Stimulated activated CD4-positive, alpha-beta T cell treated with anti-CD3 and anti-CD28 coated beads, Interleukin-2, amount 100 ng/mL, for 4 hours (primary cell): Measurements from ENCODE around the gene CALML6.

ENCODE experiments used
- DNase-seq: peaks from one replicate; pipeline ENCODE4 v3.0.0-alpha.2; 2020; ENCODE audit warnings: low read depth

CALML6 gene

DNA sequence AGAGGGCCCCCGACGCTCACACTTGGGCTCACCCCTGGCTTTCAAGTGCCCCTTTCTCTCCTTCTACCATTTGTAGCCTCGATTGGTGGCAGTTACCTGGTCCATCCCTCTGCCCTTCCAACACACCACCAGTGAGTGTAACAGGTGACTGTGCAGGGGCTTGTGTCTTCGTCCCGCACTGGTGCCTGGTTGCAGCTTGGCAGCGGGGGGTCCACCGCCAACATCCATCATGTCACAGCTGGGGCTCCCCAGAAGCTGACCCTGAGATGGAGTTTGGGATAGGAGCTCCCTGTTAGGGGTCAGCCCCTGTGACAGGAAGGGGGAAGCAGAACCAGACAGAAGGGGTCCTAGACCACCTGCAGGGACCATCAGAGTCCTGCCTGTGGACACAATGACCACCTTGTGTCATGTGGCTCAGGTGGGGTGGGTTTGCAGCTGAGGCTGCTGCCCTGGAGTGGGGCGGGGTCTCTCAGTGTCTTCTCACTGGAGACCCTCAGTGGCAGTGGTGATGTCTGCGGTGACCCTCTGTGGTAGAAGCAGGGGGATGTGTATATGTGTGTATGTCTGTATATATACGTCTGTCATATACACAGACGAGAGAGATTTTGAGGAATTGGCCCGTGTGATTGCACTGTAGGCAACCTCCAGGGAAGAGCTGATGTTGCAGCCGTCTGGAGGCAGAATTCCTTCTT is 3.6 kb upstream of the CALML6 start:
- no peak for DNase-seq

DNA sequence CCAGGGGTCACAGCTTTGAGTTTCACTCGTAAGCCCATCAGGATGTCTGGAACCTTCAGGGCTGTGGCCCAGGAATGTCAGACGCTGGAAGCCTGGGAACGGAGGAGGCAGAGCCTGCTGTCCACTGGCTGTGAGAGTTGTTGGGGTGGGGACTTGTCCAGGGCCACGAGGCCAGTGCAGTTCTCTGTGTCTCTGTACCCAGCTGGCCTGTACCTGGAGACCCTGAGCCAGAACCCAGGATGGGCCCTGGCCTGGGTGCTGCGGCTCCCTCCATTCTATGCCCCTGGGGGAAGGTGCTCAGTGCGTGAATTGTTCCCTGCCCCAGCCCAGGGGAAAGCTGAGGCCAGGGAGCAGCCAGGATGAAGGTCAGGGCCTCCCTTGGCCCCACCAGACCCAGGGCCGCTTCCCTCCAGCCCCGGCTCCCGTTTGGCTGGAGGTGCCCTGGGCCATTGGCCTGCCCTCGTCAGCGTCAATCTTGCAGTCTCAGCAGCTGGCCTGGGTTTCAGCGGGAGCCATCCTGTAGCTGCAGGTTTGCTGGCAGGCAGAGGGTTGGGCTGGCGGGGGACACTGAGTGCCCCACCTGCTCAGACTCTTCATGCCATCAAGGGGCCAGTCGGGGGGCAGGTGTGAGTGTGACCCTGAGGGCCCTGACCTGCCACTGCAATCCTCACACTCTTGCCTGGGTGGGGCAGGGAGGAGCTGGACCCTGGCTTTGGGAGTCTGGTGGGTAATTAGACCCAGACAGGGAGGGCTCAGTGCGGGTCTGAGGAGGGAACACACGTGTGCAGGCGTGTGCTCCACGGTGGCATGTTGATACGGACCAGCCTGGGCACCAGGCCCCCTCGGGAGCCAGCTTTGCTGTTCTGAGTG is 724 bp upstream of the CALML6 start:
- no peak for DNase-seq

DNA sequence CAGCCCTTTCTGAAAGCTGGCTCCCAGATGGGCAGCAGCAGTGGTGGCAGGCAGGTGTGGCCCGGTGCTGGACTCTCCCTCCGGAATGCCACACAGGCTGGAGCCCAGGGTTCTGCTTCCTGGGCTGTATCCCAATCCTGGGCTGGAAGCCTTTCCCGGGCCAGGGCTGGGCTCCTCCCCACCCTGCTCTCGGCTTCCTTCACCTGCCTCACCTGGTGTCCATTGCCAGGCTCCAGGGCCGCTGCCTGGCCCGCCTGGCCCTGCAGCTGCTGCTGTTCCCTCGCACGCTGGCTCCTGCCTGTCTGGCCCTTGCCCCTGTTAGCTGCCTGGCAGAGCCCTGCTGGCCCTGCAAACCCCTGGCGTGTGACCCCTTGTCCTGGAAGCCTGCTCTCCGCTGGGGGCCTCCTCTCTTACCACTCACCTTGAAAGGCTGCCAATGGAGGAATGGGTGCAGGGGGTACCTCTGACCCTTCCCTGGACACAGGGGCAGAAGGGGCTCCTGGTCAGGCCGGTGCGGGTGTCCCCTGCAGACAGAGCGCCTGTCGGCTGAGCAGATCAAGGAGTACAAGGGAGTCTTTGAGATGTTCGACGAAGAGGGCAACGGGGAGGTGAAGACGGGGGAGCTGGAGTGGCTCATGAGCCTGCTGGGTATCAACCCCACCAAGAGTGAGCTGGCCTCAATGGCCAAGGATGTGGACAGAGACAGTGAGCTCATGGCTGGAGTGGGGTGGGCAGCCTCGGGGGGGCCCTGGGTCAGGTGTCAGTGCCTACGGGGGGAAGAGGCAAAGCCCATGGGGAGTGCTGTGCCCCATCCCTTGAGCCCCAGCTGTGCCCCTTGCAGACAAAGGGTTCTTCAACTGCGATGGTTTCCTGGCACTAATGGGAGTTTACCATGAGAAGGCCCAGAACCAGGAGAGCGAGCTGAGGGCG is 1.1 kb downstream of the CALML6 start:
- DNase-seq = no peak

DNA sequence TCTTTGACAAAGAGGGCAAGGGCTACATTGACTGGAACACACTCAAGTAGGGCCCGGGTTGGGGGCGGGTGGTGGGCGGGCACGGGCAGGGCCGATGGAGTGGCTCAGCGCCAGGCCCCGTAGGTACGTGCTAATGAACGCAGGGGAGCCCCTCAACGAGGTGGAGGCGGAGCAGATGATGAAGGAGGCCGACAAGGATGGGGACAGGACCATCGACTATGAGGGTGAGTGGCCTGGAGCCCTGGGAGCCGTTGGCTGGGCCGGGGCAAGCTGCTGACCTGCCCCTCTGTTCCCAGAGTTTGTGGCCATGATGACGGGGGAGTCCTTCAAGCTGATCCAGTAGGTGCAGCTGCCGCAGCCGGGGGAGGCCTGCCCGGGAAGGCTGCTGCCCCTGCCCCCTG is 1.8 kb downstream of the CALML6 start:
- no peak for DNase-seq

DNA sequence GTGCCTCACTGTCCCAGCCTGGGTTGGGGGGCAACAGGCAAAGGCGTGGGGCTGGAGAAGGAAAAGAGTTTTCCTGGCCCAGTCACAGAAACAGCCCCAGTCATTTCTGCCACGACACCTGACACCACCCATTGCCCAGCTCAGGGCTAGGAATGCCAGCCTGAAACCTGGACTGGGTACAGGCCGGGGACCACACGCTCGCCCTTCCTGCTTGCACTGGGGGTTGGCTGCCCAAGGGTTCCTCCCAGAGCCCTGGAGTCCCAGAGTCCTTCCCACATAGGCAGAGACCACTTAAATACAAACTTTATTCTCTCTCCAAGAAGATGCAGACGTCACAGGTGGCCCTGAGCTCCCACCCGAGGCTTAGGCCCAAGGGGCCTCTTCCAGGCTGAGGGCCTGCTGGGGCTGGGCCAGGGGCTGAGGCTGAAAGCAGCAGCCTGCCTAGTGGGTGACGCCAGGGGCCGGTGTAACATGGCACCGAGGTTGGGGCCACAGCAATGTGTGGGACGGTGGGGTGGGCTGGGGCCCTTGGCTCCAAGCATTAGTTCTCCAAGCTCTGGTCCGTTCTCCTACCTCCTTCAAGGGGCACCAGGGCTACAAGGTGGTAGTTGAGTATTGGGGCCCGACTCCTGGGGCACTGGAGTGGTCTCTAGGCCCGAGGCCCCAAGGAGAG is 2.4 kb downstream of the CALML6 start:
- DNase-seq = no peak

DNA sequence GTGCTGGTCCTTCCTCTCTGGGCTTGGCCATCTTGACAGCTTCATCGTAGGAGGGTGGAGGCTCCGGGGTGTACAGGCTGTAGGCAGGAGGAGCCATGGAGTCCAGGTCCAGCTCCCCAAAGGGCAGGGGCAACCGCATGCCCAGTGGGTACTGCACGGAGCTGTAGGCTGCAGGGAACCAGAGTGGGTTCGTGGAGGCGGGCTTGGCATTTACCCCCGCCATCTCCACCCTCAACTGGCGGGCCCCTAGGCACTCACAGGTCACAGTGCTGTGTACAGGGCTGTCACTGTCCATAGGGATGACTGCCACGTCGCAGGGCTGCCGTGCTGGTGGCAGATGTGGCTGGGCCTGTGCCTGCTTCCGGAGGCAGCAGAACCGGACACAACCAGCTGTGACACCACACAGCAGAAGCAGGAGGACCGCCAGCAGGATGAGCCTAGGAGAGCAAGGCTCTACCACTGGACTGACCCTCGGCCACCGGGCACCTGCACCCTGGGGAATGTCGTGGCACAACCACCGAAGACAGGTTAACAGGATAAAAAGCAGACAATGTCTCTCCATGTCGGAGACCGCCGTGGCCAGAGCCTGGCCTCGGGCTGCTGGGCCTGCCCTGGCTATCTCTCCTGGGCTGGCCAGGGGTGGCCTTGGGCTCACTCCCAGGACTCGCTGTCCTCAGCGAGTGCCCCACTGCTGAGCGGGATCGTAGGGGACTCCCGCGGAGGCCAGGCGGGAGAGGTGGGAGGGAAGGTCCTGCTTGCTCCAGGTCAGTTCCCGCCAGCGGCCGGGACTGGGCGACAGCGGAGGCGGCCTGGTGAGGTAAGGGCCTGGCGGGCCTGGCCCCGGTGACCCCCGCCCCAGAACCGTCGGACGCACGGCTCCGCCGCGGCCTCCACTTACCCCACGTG is 3.2 kb downstream of the CALML6 start:
- DNase-seq = no peak

DNA sequence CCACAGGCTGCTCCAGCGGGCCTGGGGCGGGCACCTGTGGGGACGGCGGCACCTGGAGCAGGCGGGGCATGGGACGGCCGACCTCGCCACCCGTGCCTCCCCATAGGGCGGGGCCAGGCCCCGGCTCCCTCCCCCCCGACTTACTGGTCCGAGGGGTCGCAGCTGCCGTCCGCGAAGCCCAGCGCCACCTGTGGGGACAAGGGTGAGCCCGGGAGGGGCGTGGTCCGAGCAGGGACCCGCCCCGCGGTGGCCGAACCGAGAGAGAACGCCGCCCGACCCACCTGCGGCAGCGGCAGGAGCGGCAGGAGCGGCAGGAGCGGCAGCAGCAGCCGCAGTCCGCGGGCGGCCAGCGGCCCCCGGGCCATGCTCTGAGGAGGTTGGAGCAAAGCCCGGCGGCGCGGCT is 3.8 kb downstream of the CALML6 start, which contains the start of gene TMEM52:
Gene TMEM52 (minus strand): TSS at position 379 of the 403 bp plus-strand sequence. CDS start 14 bp downstream, at position 365.
- no peak for DNase-seq

DNA sequence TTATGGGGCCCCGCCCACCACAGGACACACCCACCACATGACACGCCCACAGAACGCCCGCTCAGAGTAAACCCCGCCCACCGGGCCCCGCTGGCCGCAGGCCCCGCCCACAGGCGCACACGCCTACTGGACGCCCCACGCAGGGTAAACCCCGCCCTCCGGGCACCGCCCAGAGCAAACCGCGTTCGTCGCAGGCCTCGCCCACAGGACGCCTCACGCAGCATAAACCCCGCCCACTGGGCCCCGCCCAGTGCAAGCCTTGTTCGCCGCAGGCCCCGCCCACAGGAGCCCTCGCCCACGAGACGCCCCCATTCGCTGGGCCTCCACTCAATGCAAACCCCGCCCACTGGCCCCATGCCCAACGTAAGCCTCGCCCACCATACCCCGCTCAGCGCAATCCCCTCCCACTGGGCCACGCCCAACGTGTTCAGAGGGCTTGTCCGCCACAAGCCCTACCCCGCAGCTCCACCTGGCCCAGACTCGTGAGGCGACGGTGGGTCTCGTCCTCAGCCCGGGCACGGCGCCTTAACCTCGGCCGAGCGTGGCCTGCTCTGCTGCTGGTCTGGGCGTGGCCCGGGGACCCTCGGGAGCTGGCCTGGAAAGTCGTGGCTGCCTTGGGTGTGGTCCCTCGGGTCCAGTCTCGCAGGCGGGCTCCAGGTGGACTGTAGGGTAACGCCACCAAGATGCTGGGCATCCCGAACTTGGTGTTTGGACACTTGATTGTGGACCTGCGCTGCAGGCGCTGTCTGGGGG is 4.4 kb downstream of the CALML6 start:
- DNase-seq = peak; percentile 99

DNA sequence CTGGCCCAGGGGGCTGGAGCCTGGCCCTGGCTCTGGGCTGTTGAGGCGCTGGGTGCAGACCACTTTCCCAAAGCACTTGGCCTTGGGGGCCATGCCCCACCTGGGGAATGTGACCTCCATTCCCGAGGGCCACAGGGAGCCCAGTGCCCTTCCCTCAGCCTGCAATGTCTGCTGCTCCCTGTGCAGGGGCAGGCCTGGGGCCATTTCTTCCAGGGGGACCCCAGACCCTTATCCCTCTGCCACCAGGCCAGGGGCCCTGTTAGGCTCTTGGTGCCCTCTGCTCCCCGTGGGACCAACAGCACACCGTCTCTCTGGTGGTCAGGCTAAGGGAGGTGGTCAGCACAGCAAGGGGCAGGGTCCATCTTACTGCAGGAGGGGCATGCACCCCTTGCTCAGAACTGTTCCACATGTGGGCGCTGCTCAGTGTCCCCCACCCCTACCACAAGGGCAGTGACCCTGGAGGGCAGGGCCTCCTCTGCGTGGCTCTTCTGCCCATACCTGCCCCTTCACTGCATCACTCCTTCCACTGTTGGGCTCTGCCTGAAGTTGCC is 5.1 kb downstream of the CALML6 start:
- DNase-seq = no peak

DNA sequence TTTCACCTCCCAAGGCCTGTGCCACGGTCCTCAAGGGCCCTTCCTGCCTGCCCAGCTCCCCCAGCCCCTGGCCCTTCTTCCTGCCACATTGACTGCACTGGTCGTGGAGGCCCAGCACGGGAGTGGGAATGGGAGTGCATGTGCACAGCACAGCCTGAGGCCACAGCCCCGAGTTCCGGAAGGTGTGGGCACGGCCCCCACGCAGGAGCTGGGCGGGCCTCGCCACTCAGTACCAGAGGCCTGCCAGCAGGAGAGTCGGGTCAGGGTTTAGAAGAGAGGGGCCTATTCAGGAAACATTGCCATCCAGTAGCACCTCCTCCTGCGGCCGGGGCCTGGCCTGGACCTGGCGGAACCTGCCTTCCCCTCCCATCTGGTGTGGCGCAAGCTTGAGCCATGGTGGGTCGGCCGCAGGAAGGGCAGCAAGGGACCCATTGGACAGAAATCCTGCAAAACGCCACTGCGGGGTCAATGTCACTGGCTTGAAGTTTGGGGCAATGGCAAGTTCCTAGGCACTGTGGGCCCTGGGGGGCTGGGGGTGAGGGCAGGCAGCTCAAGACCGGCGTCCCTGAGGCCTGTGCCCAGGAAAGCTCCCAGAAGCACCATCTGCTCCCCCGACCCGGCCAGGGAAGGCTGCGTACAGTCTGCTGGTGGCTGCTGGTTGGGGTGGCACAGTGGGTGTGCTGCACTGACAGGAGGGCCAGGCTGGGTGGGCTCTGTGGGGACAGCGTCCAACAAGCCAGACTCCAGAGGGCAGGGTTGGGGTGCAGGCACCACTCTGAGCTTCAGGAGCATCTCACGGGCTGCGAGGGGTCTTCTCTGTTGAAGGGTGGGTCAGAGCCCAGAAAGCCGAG is 5.8 kb downstream of the CALML6 start:
- no peak for DNase-seq

DNA sequence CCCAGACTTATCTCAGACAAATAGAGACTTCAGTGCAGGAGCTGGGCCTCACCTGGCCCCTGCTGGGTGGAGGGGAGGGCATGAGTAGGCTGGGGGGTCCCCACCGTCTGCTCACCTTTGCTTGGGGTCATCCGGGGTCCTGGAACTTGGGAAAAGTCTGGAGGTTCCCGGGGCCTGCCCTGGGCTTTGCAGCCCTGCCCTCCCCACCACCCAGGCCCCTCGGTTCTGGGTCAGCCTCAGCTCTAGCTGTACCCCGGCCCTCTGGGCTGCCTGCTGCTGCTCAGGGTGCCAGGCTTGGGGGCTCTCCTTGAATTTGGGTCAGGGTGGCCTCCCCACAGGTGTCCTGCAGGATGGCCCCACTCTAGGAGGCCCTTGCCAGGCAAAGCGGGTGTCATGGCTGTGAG is 6.4 kb downstream of the CALML6 start:
- no peak for DNase-seq

DNA sequence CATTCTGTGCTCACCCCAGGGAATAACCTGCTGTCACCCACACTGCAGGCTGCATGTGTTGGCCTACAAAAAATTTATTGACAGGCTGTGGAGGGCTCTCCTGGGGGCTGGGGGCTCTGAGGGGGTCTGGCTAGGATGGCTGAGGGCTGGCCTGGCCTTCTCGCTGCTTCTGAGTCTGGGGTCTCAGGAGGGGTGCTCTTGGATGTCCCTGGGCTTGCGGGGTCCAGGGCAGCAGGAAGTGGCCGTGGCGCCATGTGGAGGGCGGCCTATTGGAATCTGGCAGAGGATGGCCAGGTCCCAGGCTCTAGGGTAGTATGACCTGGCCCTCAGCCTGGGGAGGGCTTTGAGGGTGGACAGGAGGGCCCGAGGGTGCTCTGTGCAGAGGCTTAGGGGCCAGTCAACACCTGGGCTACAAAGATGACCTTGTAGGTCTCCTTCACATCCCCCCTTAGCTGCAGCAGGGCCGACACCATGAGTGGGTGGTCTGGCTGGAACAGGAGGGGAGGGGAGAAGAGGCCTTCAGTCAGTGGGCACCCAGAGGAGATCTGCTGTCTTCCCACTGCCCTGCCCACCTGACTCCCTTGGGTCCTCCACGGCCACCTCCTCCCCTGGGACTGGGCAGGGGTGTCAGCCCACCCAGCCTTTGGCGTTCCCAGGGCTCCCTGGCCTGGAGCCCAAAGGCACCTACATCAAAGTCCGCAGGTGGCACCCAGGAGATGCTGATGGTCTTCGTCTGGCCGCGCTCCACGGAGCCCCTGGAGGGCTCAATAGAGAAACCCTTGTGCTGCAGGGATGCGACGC is 7.0 kb downstream of the CALML6 start:
- no peak for DNase-seq

DNA sequence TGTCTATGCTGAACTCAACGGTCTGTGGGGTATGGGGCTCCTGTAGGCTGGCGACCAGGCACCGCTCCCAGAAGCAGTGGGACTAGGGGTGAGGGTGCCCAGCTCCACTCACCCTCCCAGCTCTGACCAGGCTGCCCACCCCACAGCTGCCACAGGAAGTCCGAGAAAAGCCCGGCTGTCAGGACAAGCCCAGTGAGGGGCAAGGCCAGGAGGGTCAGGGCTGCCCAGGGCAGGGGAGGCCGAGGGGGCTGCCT is 7.6 kb downstream of the CALML6 start:
- DNase-seq = no peak

DNA sequence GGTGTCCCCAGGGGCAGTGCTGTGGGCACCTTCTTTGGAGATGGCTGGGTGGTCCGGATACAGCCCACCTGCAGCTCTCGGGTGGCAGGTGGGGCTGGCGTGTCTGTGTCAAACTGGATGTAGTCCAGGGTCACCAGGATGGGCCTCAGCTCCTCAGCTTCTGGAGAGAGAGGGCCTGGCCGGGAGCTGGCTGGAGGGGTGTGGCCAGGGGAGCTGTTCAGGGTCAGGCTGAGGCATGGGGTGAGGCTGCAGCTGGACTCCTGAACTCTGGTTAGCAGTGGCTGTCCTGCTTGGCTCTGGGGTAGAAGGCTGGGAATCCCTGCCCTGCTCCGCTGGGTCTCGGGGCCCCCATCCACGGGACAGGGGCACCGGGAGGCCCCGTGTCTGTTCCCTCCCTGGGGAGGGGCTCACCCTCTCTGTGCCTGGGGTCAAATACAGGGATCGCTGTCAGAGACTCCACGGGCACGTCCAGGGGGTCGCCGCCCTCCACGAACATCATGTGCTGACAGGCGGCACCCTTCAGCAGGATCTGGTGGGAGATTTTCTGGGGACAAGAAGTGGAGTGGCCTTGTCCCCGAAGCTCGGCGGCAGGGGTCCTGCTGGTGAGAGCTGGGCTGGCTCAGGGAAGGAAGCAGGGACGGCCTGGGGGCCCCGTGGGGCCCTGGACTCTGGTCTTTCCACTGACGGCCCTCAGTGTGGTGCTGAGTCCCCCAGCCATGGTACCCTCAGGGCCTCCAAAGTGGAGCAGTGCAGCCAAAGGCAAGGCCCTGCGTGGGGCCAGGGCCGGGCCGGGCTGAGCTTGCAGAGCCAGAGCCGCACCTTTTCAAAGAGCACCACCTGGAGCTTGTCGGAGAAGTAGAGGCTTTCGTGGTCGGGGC is 8.1 kb downstream of the CALML6 start:
- no peak for DNase-seq

DNA sequence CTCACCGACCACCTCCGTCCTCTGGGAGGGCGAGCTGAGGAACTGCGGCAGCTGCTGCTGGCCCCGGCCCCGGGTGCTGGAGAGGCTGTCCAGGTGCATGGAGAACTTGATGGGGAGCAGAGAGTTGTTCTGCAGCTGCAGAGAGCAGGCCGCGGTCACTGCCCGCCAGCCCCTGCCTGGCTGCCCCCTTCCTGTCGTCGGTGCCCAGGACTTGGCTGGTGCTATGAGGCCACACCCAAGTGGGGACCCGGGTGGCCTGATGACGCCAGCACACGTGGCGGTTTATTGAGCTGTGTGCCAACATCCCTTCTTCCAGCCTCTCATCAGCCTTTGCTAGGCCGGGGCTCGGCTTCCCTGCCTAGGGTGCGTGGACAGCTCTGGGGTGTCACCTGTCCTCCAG is 9.3 kb downstream of the CALML6 start:
- no peak for DNase-seq

DNA sequence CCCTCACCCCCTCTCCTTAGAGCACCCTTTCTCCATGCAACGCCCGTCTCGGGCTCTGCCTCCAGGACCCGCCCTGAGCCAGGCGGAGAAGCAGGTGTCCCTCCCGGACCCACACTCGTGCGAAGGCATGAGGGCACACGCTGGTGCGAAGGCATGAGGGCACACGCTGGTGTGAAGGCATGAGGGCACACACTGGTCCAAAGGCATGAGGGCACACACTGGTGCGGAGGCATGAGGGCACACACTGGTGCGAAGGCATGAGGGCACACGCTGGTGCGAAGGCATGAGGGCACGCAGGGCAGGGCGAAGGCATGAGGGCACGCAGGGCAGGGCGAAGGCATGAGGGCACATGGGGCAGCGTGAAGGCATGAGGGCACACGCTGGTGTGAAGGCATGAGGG is 9.8 kb downstream of the CALML6 start:
- no peak for DNase-seq
